ENCODE measurements around the gene TRIB2.

TRIB2 gene

GRCh38 chr2:12715258-12716031 is 1.3 kb upstream of the TRIB2 start:
- POLR2A ChIA-PET = no interaction called here
- CTCF ChIA-PET = interaction anchor here (0.8 to 1.9 kb wide), 6 partner anchors 10 to 851 kb away, joined by 3 to 7 read pairs (median 4); no protein-coding TSS in a partner anchor
- peak overlapping the region in 3 of 7 experiments; percentile 71 to 79 (median 77) for H3K4me3 ChIP-seq (ENCODE audit: control insufficient read depth in 1 of 7, extremely low read depth in 1 of 7, insufficient read depth in 4 of 7, low read depth in 2 of 7, low read length in 6 of 7)
- peaks cover 0 to 2% (median 0%) of the 10 kb centered on the region in 5 experiments for H3K9me3 ChIP-seq (ENCODE audit: control extremely low read depth in 1 of 5, control insufficient read depth in 4 of 5, insufficient read depth in 2 of 5, low read depth in 1 of 5, low read length in 4 of 5)
- H3K27me3 ChIP-seq (replicated peaks in 2 of 5; ENCODE audit: control insufficient read depth in 4 of 5, insufficient read depth in 5 of 5, low read length in 4 of 5) = peaks cover 0 to 59% (median 30%) of the 10 kb centered on the region in 5 experiments
- WGBS (ENCODE audit: insufficient coverage) = 55% methylated on average over 9 of the region's 14 CpGs
- no peak for DNase-seq
- peaks cover 0 to 34% (median 30%) of the 10 kb centered on the region in 4 experiments for H3K4me1 ChIP-seq (ENCODE audit: control extremely low read depth in 1 of 4, control insufficient read depth in 4 of 4, insufficient read depth in 4 of 4, low read length in 3 of 4)
- H3K36me3 ChIP-seq (ENCODE audit: control insufficient read depth in 4 of 4, insufficient read depth in 4 of 4, low read length in 3 of 4) = no peaks in the 10 kb centered on the region
- peak overlapping the region in 1 of 2 experiments; percentile 78 for H3K27ac ChIP-seq (ENCODE audit: insufficient read depth in 1 of 2, low read depth in 1 of 2, low read length in 2 of 2, poor library complexity in 1 of 2, severe bottlenecking in 2 of 2)

- WGBS (ENCODE audit: insufficient coverage) = 5% methylated on average over 3 of the region's 3 CpGs
- CTCF ChIA-PET = interaction anchor here (0.8 to 1.9 kb wide), 9 partner anchors 10 to 854 kb away, joined by 3 to 7 read pairs (median 3); no protein-coding TSS in a partner anchor
- peak; percentile 74 to 83 (median 82) for DNase-seq
These were observed 779 bp upstream of the TRIB2 start for GRCh38 chr2:12716032-12716281.

GRCh38 chr2:12717191-12718014 is 667 bp downstream of the TRIB2 start:
- peaks cover 0 to 78% (median 37%) of the 10 kb centered on the region in 5 experiments for H3K27me3 ChIP-seq (replicated peaks in 2 of 5; ENCODE audit: control insufficient read depth in 4 of 5, insufficient read depth in 5 of 5, low read length in 4 of 5)

More at GRCh38 chr2:12716032-12716281, 779 bp upstream of the TRIB2 start:
- Histone ChIP-seq H3K9me3 (ENCODE audit: control extremely low read depth in 1 of 5, control insufficient read depth in 4 of 5, insufficient read depth in 2 of 5, low read depth in 1 of 5, low read length in 4 of 5) (peaks cover 0 to 2% (median 0%) of the 10 kb centered on the region in 5 experiments), H3K4me3 (ENCODE audit: control insufficient read depth in 1 of 7, extremely low read depth in 1 of 7, insufficient read depth in 4 of 7, low read depth in 2 of 7, low read length in 6 of 7) (peak overlapping the region; percentile 44 to 79 (median 71)), H3K4me1 (ENCODE audit: control extremely low read depth in 1 of 4, control insufficient read depth in 4 of 4, insufficient read depth in 4 of 4, low read length in 3 of 4) (peaks cover 0 to 34% (median 30%) of the 10 kb centered on the region in 4 experiments), H3K36me3 (ENCODE audit: control insufficient read depth in 4 of 4, insufficient read depth in 4 of 4, low read length in 3 of 4) (no peaks in the 10 kb centered on the region), H3K27me3 (replicated peaks in 2 of 5; ENCODE audit: control insufficient read depth in 4 of 5, insufficient read depth in 5 of 5, low read length in 4 of 5) (peaks cover 0 to 64% (median 34%) of the 10 kb centered on the region in 5 experiments), H3K27ac (ENCODE audit: insufficient read depth in 1 of 2, low read depth in 1 of 2, low read length in 2 of 2, poor library complexity in 1 of 2, severe bottlenecking in 2 of 2) (peak overlapping the region in 1 of 2 experiments; percentile 78)
- POLR2A ChIA-PET = interaction anchor here (1.1 kb wide), 1 partner anchor 886 kb away, joined by 3 read pairs; no protein-coding TSS in a partner anchor

GRCh38 chr2:12718015-12718671 is 1.4 kb downstream of the TRIB2 start:
- no peaks in the 10 kb centered on the region for H3K36me3 ChIP-seq (ENCODE audit: control insufficient read depth in 4 of 4, insufficient read depth in 4 of 4, low read length in 3 of 4)
- peaks cover 0 to 34% (median 30%) of the 10 kb centered on the region in 4 experiments for H3K4me1 ChIP-seq (ENCODE audit: control extremely low read depth in 1 of 4, control insufficient read depth in 4 of 4, insufficient read depth in 4 of 4, low read length in 3 of 4)
- peak overlapping the region; percentile 58 to 79 (median 68) for H3K4me3 ChIP-seq (ENCODE audit: control insufficient read depth in 1 of 7, extremely low read depth in 1 of 7, insufficient read depth in 4 of 7, low read depth in 2 of 7, low read length in 6 of 7)
- CTCF ChIA-PET = interaction anchor here (1.2 kb wide), 1 partner anchor 11 kb away, joined by 3 read pairs; no protein-coding TSS in a partner anchor
- POLR2A ChIA-PET = interaction anchor here (0.6 kb wide), 1 partner anchor 920 kb away, joined by 3 read pairs; no protein-coding TSS in a partner anchor
- peak in 2 of 3 donors; percentile 37 to 50 for DNase-seq
- peaks cover 0 to 82% (median 37%) of the 10 kb centered on the region in 5 experiments for H3K27me3 ChIP-seq (replicated peaks in 2 of 5; ENCODE audit: control insufficient read depth in 4 of 5, insufficient read depth in 5 of 5, low read length in 4 of 5)
- peak overlapping the region in 1 of 2 experiments; percentile 70 for H3K27ac ChIP-seq (ENCODE audit: insufficient read depth in 1 of 2, low read depth in 1 of 2, low read length in 2 of 2, poor library complexity in 1 of 2, severe bottlenecking in 2 of 2)
- WGBS (ENCODE audit: insufficient coverage) = 1% methylated on average over 49 of the region's 50 CpGs
- H3K9me3 ChIP-seq (ENCODE audit: control extremely low read depth in 1 of 5, control insufficient read depth in 4 of 5, insufficient read depth in 2 of 5, low read depth in 1 of 5, low read length in 4 of 5) = peaks cover 0 to 2% (median 0%) of the 10 kb centered on the region in 5 experiments

More at GRCh38 chr2:12717191-12718014, 667 bp downstream of the TRIB2 start:
- Histone ChIP-seq H3K9me3 (ENCODE audit: control extremely low read depth in 1 of 5, control insufficient read depth in 4 of 5, insufficient read depth in 2 of 5, low read depth in 1 of 5, low read length in 4 of 5) (peaks cover 0 to 2% (median 0%) of the 10 kb centered on the region in 5 experiments), H3K36me3 (ENCODE audit: control insufficient read depth in 4 of 4, insufficient read depth in 4 of 4, low read length in 3 of 4) (no peaks in the 10 kb centered on the region), H3K27ac (ENCODE audit: insufficient read depth in 1 of 2, low read depth in 1 of 2, low read length in 2 of 2, poor library complexity in 1 of 2, severe bottlenecking in 2 of 2) (peak overlapping the region in 1 of 2 experiments; percentile 70), H3K4me3 (ENCODE audit: control insufficient read depth in 1 of 7, extremely low read depth in 1 of 7, insufficient read depth in 4 of 7, low read depth in 2 of 7, low read length in 6 of 7) (peak overlapping the region; percentile 59 to 79 (median 72)), H3K4me1 (ENCODE audit: control extremely low read depth in 1 of 4, control insufficient read depth in 4 of 4, insufficient read depth in 4 of 4, low read length in 3 of 4) (peaks cover 0 to 34% (median 30%) of the 10 kb centered on the region in 4 experiments)
- POLR2A ChIA-PET = interaction anchor here (0.6 to 1.1 kb wide), 2 partner anchors 888 to 919 kb away, joined by 3 read pairs; no protein-coding TSS in a partner anchor
- under 1% methylated on average over 62 of the region's 74 CpGs for WGBS (ENCODE audit: insufficient coverage)
- CTCF ChIA-PET = interaction anchor here (0.6 to 1.9 kb wide), 7 partner anchors 12 to 675 kb away, joined by 3 to 7 read pairs (median 3); no protein-coding TSS in a partner anchor
- DNase-seq = peak; percentile 54 to 79 (median 73)

- no peak for DNase-seq
- ChIA-PET POLR2A (no interaction called here), CTCF (no interaction called here)
- Histone ChIP-seq H3K4me1 (ENCODE audit: control extremely low read depth in 1 of 4, control insufficient read depth in 4 of 4, insufficient read depth in 4 of 4, low read length in 3 of 4) (peaks cover 0 to 34% (median 30%) of the 10 kb centered on the region in 4 experiments), H3K27ac (ENCODE audit: insufficient read depth in 1 of 2, low read depth in 1 of 2, low read length in 2 of 2, poor library complexity in 1 of 2, severe bottlenecking in 2 of 2) (peak overlapping the region in 1 of 2 experiments; percentile 70), H3K4me3 (ENCODE audit: control insufficient read depth in 1 of 7, extremely low read depth in 1 of 7, insufficient read depth in 4 of 7, low read depth in 2 of 7, low read length in 6 of 7) (peak overlapping the region in 5 of 7 experiments; percentile 59 to 79 (median 72)), H3K9me3 (ENCODE audit: control extremely low read depth in 1 of 5, control insufficient read depth in 4 of 5, insufficient read depth in 2 of 5, low read depth in 1 of 5, low read length in 4 of 5) (peaks cover 0 to 2% (median 0%) of the 10 kb centered on the region in 5 experiments), H3K36me3 (ENCODE audit: control insufficient read depth in 4 of 4, insufficient read depth in 4 of 4, low read length in 3 of 4) (no peaks in the 10 kb centered on the region), H3K27me3 (replicated peaks in 2 of 5; ENCODE audit: control insufficient read depth in 4 of 5, insufficient read depth in 5 of 5, low read length in 4 of 5) (peaks cover 0 to 89% (median 37%) of the 10 kb centered on the region in 5 experiments)
- WGBS (ENCODE audit: insufficient coverage) = 8% methylated on average over 24 of the region's 33 CpGs
These were observed 2.1 kb downstream of the TRIB2 start for GRCh38 chr2:12718711-12719399.
